ENCODE results near the gene SPTLC3. TPM values are rescaled to one million over a fixed set of nuclear protein-coding genes. Genes with fewer than 3 reads are reported as not detected.

SPTLC3 gene
- total and polyA plus RNA-seq, 2 experiments from 2014 or later = 36.3 to 47.6 TPM

DNA sequence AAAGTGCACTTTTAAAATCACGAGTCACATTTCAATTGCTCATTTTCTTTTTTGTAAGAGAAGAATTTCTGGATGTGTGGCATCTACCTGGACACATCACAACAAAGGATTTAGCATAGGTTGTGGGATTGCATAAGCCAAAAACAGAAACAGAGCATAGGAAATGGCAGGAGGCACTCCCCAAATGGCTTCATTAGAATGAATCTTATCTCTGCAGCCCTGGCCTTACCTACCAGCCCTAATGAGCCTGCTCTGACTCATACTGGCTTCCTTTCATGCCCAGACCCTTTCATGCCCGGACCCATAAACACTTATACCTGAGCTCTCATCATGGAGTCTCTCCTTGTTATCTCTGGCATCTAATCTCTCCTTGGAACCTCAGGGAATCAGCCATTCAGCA, 23.9 kb upstream of the SPTLC3 start:
- Histone ChIP-seq H3K4me2 (no peak overlapping the region), H3K27ac (no peak overlapping the region), H2AFZ (no peak overlapping the region), H4K20me1 (ENCODE audit: insufficient read depth, poor library complexity, severe bottlenecking) (no peaks in the 10 kb centered on the region), H3K4me3 (no peak overlapping the region), H3K4me1 (ENCODE audit: insufficient read depth) (peaks cover 8% of the 10 kb centered on the region), H3K9me2 (replicated peaks; ENCODE audit: insufficient read depth) (no peaks in the 10 kb centered on the region), H3K27me3 (no peaks in the 10 kb centered on the region), H3K79me2 (no peaks in the 10 kb centered on the region), H3K9me3 (ENCODE audit: low read depth) (no peaks in the 10 kb centered on the region), H3K36me3 (replicated peaks; ENCODE audit: insufficient read depth, low read depth) (no peaks in the 10 kb centered on the region)
- 73% methylated on average over 2 of the region's 2 CpGs for WGBS (ENCODE audit: low lambda C conversion rate, missing lambda C conversion rate)
- TF ChIP-seq EZH2phosphoT487 (IDR thresholded peaks at IDR 0.05; ENCODE audit: low read depth, severe bottlenecking, unreplicated experiment) (no peak), EZH2 (IDR thresholded peaks at IDR 0.05; ENCODE audit: borderline replicate concordance) (no peak), CTCF (IDR thresholded peaks at IDR 0.05; ENCODE audit: poor library complexity) (no peak)
- DNase-seq (ENCODE audit: low spot score) = no peak

DNA sequence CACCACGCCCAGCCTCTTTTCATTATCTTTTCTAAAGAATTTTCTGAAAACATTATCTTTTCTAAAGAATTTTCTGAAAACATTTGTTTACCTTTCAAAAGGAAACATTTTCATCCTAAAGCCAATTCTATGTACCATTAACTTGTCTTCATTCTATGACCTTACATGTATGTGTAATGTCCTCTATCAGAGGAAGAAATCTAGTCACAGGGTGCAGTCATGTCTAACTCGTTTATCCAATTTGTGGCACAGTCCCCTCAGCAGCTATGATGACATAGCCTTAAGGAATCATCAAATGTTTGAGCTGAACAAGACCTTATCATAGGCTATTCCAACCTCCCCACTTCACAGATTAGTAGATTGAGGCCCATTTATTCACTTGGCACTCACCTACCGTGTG, 21.5 kb upstream of the SPTLC3 start:
- no peak overlapping the region for H3K4me2 ChIP-seq
- no peak overlapping the region for H3K27ac ChIP-seq
- H3K9me3 ChIP-seq (ENCODE audit: low read depth) = no peaks in the 10 kb centered on the region
- no peaks in the 10 kb centered on the region for H3K36me3 ChIP-seq (replicated peaks; ENCODE audit: insufficient read depth, low read depth)
- H2AFZ ChIP-seq = no peak overlapping the region
- no peak overlapping the region for H3K4me3 ChIP-seq
- no peaks in the 10 kb centered on the region for H4K20me1 ChIP-seq (ENCODE audit: insufficient read depth, poor library complexity, severe bottlenecking)
- WGBS (ENCODE audit: low lambda C conversion rate, missing lambda C conversion rate) = 88% methylated on average over 3 of the region's 3 CpGs
- H3K27me3 ChIP-seq = no peaks in the 10 kb centered on the region
- H3K79me2 ChIP-seq = no peaks in the 10 kb centered on the region
- no peak for TF ChIP-seq EZH2 (IDR thresholded peaks at IDR 0.05; ENCODE audit: borderline replicate concordance)
- H3K9me2 ChIP-seq (replicated peaks; ENCODE audit: insufficient read depth) = no peaks in the 10 kb centered on the region
- H3K4me1 ChIP-seq (ENCODE audit: insufficient read depth) = peaks cover 8% of the 10 kb centered on the region
- DNase-seq (ENCODE audit: low spot score) = no peak

GRCh38 chr20:12989586-12990115, 19.1 kb upstream of the SPTLC3 start:
- H3K4me2 ChIP-seq = no peak overlapping the region
- no peak for DNase-seq (ENCODE audit: low spot score)
- no peaks in the 10 kb centered on the region for H3K36me3 ChIP-seq (replicated peaks; ENCODE audit: insufficient read depth, low read depth)
- H3K79me2 ChIP-seq = no peaks in the 10 kb centered on the region
- no peak overlapping the region for H2AFZ ChIP-seq
- TF ChIP-seq EZH2 (IDR thresholded peaks at IDR 0.05; ENCODE audit: borderline replicate concordance) (no peak), CTCF (IDR thresholded peaks at IDR 0.05; ENCODE audit: poor library complexity) (no peak), EZH2phosphoT487 (IDR thresholded peaks at IDR 0.05; ENCODE audit: low read depth, severe bottlenecking, unreplicated experiment) (no peak)
- no peak overlapping the region for H3K27ac ChIP-seq
- no peaks in the 10 kb centered on the region for H3K9me3 ChIP-seq (ENCODE audit: low read depth)
- peaks cover 4% of the 10 kb centered on the region for H3K4me1 ChIP-seq (ENCODE audit: insufficient read depth)
- H3K27me3 ChIP-seq = no peaks in the 10 kb centered on the region
- H3K4me3 ChIP-seq = no peak overlapping the region
- WGBS (ENCODE audit: low lambda C conversion rate, missing lambda C conversion rate) = 90% methylated on average over 3 of the region's 3 CpGs
- H3K9me2 ChIP-seq (replicated peaks; ENCODE audit: insufficient read depth) = no peaks in the 10 kb centered on the region
- H4K20me1 ChIP-seq (ENCODE audit: insufficient read depth, poor library complexity, severe bottlenecking) = no peaks in the 10 kb centered on the region

DNA sequence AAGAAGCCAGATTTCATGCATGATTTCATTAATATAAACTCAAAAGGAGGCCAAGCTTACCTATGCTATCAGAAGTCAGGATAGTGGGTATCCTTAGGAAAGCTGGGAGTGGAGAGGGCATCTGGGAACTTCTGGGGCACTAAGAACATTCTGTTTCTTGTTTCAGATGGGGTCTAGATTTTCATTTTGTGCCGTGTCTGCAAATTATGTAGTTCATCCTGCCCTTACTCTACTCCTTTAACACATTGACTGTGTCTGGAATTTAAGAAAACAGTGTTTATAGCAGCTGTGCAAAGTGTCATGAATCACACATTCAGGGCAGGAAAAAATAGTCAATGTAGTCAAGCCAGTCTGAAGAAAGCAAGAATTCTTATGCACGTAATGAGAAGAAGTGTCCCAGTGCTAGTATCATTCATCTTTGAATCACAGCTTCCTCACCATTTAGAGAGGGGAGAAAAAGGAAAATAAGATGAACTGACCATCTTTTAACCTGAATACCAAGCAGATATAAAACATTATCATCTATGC, 11.6 kb upstream of the SPTLC3 start:
- Histone ChIP-seq H3K4me2 (no peak overlapping the region), H3K36me3 (replicated peaks; ENCODE audit: insufficient read depth, low read depth) (no peaks in the 10 kb centered on the region), H2AFZ (no peak overlapping the region), H3K27me3 (no peaks in the 10 kb centered on the region), H3K4me1 (ENCODE audit: insufficient read depth) (peaks cover 14% of the 10 kb centered on the region), H3K4me3 (no peak overlapping the region), H3K27ac (peak overlapping the region; percentile 11), H3K9me2 (replicated peaks; ENCODE audit: insufficient read depth) (no peaks in the 10 kb centered on the region), H4K20me1 (ENCODE audit: insufficient read depth, poor library complexity, severe bottlenecking) (no peaks in the 10 kb centered on the region), H3K79me2 (no peaks in the 10 kb centered on the region), H3K9me3 (ENCODE audit: low read depth) (no peaks in the 10 kb centered on the region)
- TF ChIP-seq EZH2 (IDR thresholded peaks at IDR 0.05; ENCODE audit: borderline replicate concordance) (no peak), EZH2phosphoT487 (IDR thresholded peaks at IDR 0.05; ENCODE audit: low read depth, severe bottlenecking, unreplicated experiment) (no peak), CTCF (IDR thresholded peaks at IDR 0.05; ENCODE audit: poor library complexity) (no peak)
- 74% methylated on average over 2 of the region's 2 CpGs for WGBS (ENCODE audit: low lambda C conversion rate, missing lambda C conversion rate)
- DNase-seq (ENCODE audit: low spot score) = no peak
